Subcutaneous preadipocyte (primary cell): ENCODE results near the gene RASGRP3. TPM values are rescaled to one million over a fixed set of nuclear protein-coding genes. Genes with fewer than 3 reads are reported as not detected.

Experiments
- small RNA-seq: library from RNA; depleted of rRNA; stranded (forward); fragments of <200 nt; gene quantifications from one replicate; pipeline ENCODE3, GENCODE V24; 2012
- total RNA-seq: library from RNA; depleted of rRNA; stranded (reverse); fragments of >200 nt; gene quantifications from 2 replicates; pipeline ENCODE4 v1.2.3, GENCODE V29; 2012

RASGRP3 gene
- total RNA-seq = 0.73 and 2.0 TPM in 2 replicates

GRCh38 chr2:33476131-33476792, at the start of gene RASGRP3:
Gene RASGRP3 (plus strand): TSS chr2:33476649. CDS start chr2:33515137, 38,488 bp downstream.

GRCh38 chr2:33599175-33599942, 122.9 kb downstream of the RASGRP3 start, which contains the start of gene FAM98A:
Gene FAM98A (minus strand): TSS chr2:33599299. CDS start chr2:33599221, 78 bp downstream.

Small RNA genes within 50 kb of the gene (small RNA-seq; reads per million reads assigned to genes)
- gene ATP6V0E1P3 = not detected

Other genes with a start within 250 kb of the RASGRP3 start
- 108 and 164 TPM in 2 replicates for gene FAM98A, start 122.7 kb downstream of the RASGRP3 start, total RNA-seq